HFFc6 (cell line): ENCODE results near the gene KIAA1191. TPM values are rescaled to one million over a fixed set of nuclear protein-coding genes. Genes with fewer than 3 reads are reported as not detected.

Source experiments
- DNase-seq: peaks from one replicate; pipeline ENCODE4 v3.0.0-alpha.2; 2018
- H3K27ac Mint-ChIP-seq: 2 replicates; pipeline ENCODE4 v1.8.0; 2020; ENCODE audit warnings: mild to moderate bottlenecking, mixed read lengths
- H3K27me3 Mint-ChIP-seq: 2 replicates; pipeline ENCODE4 v1.8.0; 2021; ENCODE audit warnings: mild to moderate bottlenecking, moderate library complexity, mixed read lengths; ENCODE audit not compliant: insufficient read depth
- H3K36me3 Mint-ChIP-seq: 2 replicates; pipeline ENCODE4 v1.8.0; 2021; ENCODE audit warnings: low read depth, mixed read lengths
- H3K4me1 Mint-ChIP-seq: 2 replicates; pipeline ENCODE4 v1.8.0; 2020; ENCODE audit warnings: low read depth, mixed read lengths
- H3K4me3 Mint-ChIP-seq: 2 replicates; pipeline ENCODE4 v1.8.0; 2020; ENCODE audit warnings: mild to moderate bottlenecking, moderate library complexity, mixed read lengths
- H3K9me3 Mint-ChIP-seq: 2 replicates; pipeline ENCODE4 v1.8.0; 2020; ENCODE audit warnings: mild to moderate bottlenecking, mixed read lengths
- total RNA-seq, 6 experiments: library from RNA; stranded (reverse); fragmentation: NEBNext Ultra II Directional; extraction: Animal tissue kit (Norgen Biotek cat#: 25700); gene quantifications; 2 replicates in 1 of 6; 3 replicates in 5 of 6; pipeline ENCODE4 v1.2.3, GENCODE V29; 2021
- TF ChIP-seq, protein P1 (sequence below): fragments of 200-600 bp; sonication (generic); IDR thresholded peaks from 2 replicates; pipeline ENCODE4 v1.5.0; 2021; ENCODE audit warnings: antibody characterized with exemption, mild to moderate bottlenecking

The KIAA1191 gene
- total RNA-seq, 6 experiments from 2014 or later: 82.4 to 111 (median 95.6) TPM

DNA sequence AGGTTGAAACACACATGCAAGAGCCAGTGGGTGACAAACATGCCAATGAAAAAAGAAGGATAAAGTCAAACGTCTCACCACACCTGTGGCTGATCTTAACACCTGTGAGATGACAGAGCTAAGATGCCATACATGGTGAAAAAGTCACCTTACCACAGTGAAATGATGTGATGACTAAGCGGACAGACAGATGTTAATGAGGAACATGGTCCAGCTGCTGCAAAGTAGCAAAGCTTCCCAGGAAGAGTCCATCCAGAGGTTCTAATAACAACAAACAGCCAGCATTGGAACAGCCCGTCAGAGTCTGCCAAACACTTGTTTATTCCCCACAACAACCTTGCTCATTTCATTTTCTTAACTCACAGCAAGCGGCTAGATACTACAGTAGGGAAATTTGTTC is 1.9 kb downstream of the KIAA1191 start:
- TF ChIP-seq, protein P1, sequence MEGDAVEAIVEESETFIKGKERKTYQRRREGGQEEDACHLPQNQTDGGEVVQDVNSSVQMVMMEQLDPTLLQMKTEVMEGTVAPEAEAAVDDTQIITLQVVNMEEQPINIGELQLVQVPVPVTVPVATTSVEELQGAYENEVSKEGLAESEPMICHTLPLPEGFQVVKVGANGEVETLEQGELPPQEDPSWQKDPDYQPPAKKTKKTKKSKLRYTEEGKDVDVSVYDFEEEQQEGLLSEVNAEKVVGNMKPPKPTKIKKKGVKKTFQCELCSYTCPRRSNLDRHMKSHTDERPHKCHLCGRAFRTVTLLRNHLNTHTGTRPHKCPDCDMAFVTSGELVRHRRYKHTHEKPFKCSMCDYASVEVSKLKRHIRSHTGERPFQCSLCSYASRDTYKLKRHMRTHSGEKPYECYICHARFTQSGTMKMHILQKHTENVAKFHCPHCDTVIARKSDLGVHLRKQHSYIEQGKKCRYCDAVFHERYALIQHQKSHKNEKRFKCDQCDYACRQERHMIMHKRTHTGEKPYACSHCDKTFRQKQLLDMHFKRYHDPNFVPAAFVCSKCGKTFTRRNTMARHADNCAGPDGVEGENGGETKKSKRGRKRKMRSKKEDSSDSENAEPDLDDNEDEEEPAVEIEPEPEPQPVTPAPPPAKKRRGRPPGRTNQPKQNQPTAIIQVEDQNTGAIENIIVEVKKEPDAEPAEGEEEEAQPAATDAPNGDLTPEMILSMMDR: no peak
- peaks cover 4% of the 10 kb centered on the region for H3K27me3 Mint-ChIP-seq
- H3K27ac Mint-ChIP-seq: peak overlapping the region; percentile 54; the same call in 1 of the 2 replicates
- peak overlapping the region; percentile 84 for H3K4me3 Mint-ChIP-seq
- no peak for DNase-seq
- H3K4me1 Mint-ChIP-seq: peaks cover 26% of the 10 kb centered on the region
- no peaks in the 10 kb centered on the region for H3K9me3 Mint-ChIP-seq
- peaks cover 24% of the 10 kb centered on the region for H3K36me3 Mint-ChIP-seq

- H3K4me1 Mint-ChIP-seq: peaks cover 30% of the 10 kb centered on the region
- no peak overlapping the region; the same call in 1 of the 2 replicates for H3K27ac Mint-ChIP-seq
- no peak for DNase-seq
- TF ChIP-seq, protein P1: no peak
- H3K9me3 Mint-ChIP-seq: no peaks in the 10 kb centered on the region
- peaks cover 4% of the 10 kb centered on the region for H3K27me3 Mint-ChIP-seq
- peaks cover 41% of the 10 kb centered on the region for H3K36me3 Mint-ChIP-seq
- no peak overlapping the region for H3K4me3 Mint-ChIP-seq
Observed at GRCh38 chr5:176356179-176356566, 5.4 kb downstream of the KIAA1191 start.

- no peak for DNase-seq
- TF ChIP-seq, protein P1: peak; percentile 24; the same call in 1 of the 2 replicates
Observed at GRCh38 chr5:176355400-176356178, 6.0 kb downstream of the KIAA1191 start.

DNA sequence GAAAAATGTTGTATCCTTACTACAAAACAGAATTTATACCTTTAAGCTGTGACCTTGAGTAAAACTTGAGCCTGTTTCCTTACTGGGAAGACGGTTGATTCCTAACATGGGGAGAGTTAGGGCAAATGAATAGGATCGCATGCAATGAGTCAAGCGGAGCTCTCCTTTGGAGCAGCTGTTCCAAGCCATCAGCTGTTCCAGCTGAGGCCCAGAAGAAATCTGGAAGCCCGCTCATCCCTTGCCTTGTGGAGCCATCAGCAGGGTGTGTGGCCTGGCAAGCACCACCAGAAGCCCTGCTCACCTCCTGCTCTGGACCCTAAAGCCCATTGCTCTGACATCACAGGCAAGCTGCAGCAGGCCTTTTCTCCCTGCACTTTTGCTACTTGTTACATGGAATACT is 8.0 kb downstream of the KIAA1191 start:
- Mint-ChIP-seq H3K4me3 (no peak overlapping the region), H3K27ac (no peak overlapping the region), H3K9me3 (no peaks in the 10 kb centered on the region), H3K4me1 (peaks cover 21% of the 10 kb centered on the region), H3K27me3 (no peaks in the 10 kb centered on the region), H3K36me3 (peaks cover 56% of the 10 kb centered on the region)
- DNase-seq: no peak
- TF ChIP-seq, protein P1: no peak

More at GRCh38 chr5:176355400-176356178, 6.0 kb downstream of the KIAA1191 start:
- Mint-ChIP-seq H3K27ac (no peak overlapping the region), H3K36me3 (peaks cover 44% of the 10 kb centered on the region), H3K27me3 (no peaks in the 10 kb centered on the region), H3K4me1 (peaks cover 30% of the 10 kb centered on the region), H3K9me3 (no peaks in the 10 kb centered on the region), H3K4me3 (no peak overlapping the region)

- TF ChIP-seq, protein P1: no peak
- H3K27me3 Mint-ChIP-seq: no peaks in the 10 kb centered on the region; the same call in 1 of the 2 replicates
- no peak overlapping the region for H3K4me3 Mint-ChIP-seq
- DNase-seq: peak; percentile 19
- H3K36me3 Mint-ChIP-seq: peaks cover 55% of the 10 kb centered on the region
- no peaks in the 10 kb centered on the region for H3K9me3 Mint-ChIP-seq
- peaks cover 13% of the 10 kb centered on the region for H3K4me1 Mint-ChIP-seq
- H3K27ac Mint-ChIP-seq: peak overlapping the region; percentile 65
Observed at GRCh38 chr5:176352116-176352878, 9.3 kb downstream of the KIAA1191 start.
